ENCODE data around the gene RBKS. TPM values are rescaled to one million over a fixed set of nuclear protein-coding genes. Genes with fewer than 3 reads are reported as not detected.

The RBKS gene
- 1.1 and 1.6 TPM in 2 replicates for total RNA-seq

GRCh38 chr2:27890146-27890923 lies at the start of gene RBKS, which contains the start of gene BABAM2:
TSS of gene RBKS (minus strand) at chr2:27890387. CDS start at chr2:27890345, 42 bp downstream.
TSS of gene BABAM2 (plus strand) at chr2:27890729. CDS start at chr2:27894557, 3,828 bp downstream.
- intact Hi-C loops (cut with micrococcal nuclease), result loop anchor here (1.0 to 10.0 kb wide), 13 partner anchors 70 to 1224 kb away; partner anchors contain the start of genes CCDC121, CLIP4, GPN1 and IFT172

- intact Hi-C loops (cut with micrococcal nuclease), result no loop called here
These were observed 44.8 kb upstream of the RBKS start for GRCh38 chr2:27935026-27935425.

- intact Hi-C loops (cut with micrococcal nuclease), result no loop called here
These were observed 42.2 kb upstream of the RBKS start for GRCh38 chr2:27932396-27932795.

DNA sequence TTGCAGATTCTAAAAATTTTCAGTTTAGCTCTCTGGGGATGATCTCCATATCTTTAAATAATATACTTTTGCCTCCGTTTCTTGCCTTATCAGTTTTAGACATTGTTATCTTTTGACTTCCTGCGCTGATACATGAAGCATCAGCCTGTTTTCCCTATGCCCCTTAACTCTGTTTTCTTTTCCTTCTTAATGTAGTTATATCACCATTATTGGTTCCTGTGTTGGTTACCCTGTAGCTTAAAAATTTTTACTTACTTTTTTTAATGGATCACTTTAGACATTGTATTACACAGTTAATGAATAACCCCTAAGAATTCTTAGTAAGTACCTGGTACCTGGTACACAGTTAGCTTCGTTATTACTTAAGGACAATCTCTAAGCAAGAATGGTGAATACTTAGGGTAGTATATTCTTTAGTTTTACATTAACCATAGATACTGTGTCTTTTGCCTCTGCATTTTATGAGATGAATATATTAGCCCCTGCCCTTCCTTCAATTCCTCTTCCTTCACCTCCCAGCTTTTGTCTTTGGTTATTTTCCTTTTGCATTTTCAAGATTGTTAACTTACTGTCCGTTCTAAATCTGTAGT lies 41.3 kb upstream of the RBKS start:
- intact Hi-C loops (cut with micrococcal nuclease), result no loop called here

DNA sequence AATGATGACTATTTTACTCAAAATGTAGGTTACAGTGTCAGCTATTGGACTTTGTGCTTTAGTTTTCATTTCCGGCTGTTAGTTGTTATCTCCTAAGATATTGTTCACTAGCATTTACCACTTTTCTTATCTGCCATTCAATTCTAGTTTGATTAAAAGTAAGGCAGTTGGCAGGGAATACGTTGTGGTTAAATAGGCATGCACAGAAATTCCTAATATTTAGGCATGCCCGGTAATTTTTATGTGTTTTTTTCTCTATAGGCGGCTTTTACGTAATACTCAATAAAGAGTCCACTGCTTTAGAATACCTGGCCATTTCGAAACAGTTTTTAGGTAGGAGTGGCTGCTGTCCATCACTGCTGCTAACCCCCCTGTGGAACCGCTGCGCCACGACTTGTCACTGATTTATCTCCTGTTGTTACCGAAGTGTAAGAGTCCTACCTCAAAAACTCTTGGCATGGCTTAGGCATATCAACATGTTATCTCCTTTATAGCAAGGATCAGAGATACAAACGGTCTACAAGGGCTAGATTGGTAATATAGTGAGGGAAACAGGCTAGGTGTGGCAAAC lies 39.8 kb upstream of the RBKS start:
- intact Hi-C loops (cut with micrococcal nuclease), result no loop called here

GRCh38 chr2:27925766-27926472 lies 35.7 kb upstream of the RBKS start:
- intact Hi-C loops (cut with micrococcal nuclease), result no loop called here

- intact Hi-C loops (cut with micrococcal nuclease), result no loop called here
These were observed 32.7 kb upstream of the RBKS start for GRCh38 chr2:27922842-27923241.

DNA sequence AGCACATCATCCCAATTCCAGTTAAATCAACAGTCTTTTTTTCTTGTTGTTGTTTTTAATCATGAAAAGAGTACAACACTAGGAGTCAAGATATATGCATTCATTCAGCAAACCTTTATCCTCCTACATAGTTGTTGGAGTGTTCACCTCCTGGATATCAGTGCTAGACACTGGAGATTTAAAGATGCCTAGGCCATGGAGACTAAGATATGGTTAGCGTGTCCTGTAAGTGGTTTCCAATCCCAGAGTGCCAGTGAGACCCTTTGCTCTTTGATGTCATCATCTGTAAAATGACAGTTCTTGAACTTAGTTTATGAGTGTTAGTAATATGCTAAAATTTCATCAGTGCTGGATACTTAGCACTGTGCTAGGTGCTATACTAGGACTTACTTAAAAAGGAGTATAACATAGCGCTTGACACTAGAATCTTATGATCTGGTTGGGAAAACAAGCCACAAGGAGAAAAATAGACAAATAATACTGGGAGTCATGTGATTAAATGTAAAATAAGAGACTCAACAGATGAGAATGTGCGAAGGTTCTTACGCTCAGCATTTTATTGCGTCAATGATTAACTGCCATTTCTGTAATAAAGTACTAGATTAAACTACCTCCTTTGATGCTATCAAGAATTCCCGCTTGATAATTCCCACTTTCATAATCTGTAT lies 31.8 kb upstream of the RBKS start:
- intact Hi-C loops (cut with micrococcal nuclease), result no loop called here

DNA sequence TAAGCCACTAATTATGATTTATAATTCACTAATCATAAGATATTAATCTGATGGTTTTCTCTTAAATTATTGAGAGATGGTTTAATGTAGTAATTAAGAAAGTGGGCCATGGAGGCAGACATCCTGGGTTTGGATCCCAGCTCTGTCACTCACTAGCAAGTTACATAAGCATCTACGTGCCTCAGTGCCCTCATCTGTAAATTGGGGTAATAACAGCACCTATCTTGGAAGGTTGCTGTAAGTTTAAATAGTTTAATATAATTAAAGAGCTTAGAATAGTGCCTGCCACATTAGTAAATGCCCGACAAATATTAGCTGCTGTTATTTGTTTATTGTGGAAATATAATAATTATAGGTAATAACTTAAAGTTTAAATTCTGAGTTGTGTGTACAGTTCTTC lies 31.2 kb upstream of the RBKS start:
- intact Hi-C loops (cut with micrococcal nuclease), result no loop called here

DNA sequence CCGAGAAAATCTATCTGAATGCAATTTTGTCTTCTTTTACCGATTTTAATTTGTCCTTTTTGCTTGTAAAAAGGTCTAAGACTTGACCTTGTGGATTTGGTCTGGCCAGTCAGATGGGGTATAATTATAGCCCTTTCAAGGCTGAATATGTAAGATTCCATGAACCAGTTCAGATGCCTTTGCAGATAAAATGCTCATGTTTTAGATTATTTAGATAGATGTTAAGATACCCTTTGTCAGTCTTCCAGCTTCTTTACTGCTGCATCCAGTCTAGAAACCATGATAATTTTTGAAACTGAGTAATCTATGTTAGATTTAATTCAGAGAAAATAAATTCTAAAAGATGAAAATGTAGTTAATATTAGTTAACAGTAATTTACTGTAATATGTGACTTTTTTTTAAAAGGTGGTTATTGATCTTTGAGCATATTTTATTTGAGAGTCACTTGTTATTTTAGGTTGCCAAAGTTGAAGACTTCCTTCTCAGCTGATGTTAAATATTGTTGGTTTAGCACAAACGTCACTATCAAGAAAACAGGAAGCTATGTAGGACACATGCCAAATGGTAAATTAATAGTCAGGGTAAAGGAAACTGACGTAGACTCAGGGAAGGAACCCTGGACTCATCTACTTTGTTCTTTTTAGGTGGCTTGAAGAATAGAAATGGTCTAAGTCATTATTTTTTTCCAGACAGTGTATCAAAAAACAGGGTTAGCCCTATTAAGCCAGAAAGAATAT lies 30.1 kb upstream of the RBKS start:
- intact Hi-C loops (cut with micrococcal nuclease), result no loop called here

DNA sequence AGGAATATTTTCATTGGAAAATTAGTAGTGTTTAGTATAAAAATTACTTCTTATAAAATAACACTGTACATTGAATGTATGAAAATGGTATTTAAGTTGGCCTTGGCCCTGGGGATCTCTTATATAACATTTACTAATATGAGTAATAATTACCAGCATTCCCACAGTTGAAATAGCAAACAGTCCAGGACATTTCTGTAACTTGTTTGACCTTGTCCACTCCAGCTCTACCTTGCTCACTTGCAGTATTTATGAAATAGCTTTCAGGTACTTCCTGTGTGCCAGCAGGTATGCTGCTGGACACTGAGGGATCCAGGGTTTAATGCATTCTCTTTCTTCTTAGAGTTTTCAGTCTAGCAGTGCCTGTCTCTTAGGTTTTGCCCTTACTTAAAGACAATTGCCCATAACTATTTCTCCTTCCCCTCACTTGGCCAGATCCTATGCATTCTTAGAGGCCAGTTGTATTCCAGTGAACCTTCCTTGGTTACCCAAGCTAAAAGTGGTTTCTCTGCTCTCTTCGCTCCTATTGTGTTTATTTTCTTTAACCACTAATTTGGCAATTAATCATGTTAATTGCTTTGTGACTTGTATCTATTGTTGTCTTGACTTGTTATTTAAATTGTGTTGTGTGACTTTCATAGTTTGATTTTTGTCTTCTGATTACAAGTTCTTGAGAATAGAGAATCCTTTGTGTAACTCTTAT lies 26.3 kb upstream of the RBKS start:
- intact Hi-C loops (cut with micrococcal nuclease), result no loop called here

- intact Hi-C loops (cut with micrococcal nuclease), result no loop called here
These were observed 25.7 kb upstream of the RBKS start for GRCh38 chr2:27915874-27916273.

DNA sequence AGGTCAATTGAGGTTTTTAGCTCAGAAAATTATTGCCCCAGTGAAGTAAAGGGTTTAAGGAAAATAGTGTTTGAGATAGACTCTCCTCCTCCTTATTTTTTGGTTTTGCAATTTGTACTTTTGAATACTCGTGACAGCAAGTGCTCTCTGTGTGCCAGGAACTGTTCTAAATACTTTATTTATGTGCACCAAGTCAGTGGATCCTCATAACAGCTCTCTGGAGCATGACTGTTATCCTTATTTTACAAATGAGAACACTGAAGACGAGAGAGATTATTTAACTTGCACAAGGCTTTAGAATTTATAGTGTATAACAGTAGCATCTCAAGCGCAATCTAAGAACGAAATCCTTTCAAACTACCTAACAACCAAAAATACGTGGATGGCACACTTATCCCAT lies 25.0 kb upstream of the RBKS start:
- intact Hi-C loops (cut with micrococcal nuclease), result no loop called here

DNA sequence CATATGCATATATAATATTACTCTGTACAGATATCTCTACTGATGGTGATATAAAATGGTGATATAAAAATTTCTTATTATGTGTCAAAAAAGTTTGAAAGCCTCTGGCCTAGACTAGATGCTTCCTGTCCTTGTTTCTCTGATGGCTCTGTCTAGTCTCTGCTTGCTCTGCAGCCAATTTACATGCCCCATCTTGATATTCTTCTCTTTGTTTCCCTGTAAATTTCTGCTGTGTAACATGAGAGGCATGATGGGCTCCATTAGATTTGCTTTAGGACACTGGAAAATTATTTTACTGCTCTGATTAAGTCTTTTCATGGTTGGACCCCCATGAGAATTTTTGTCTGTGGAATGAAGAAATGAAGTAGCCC lies 24.6 kb upstream of the RBKS start:
- intact Hi-C loops (cut with micrococcal nuclease), result no loop called here

GRCh38 chr2:27914041-27914804 lies 24.0 kb upstream of the RBKS start:
- intact Hi-C loops (cut with micrococcal nuclease), result no loop called here

- intact Hi-C loops (cut with micrococcal nuclease), result no loop called here
These were observed 22.3 kb upstream of the RBKS start for GRCh38 chr2:27912512-27912911.

GRCh38 chr2:27911458-27912210 lies 21.4 kb upstream of the RBKS start:
- intact Hi-C loops (cut with micrococcal nuclease), result no loop called here

- intact Hi-C loops (cut with micrococcal nuclease), result no loop called here
These were observed 19.7 kb upstream of the RBKS start for GRCh38 chr2:27909901-27910300.

DNA sequence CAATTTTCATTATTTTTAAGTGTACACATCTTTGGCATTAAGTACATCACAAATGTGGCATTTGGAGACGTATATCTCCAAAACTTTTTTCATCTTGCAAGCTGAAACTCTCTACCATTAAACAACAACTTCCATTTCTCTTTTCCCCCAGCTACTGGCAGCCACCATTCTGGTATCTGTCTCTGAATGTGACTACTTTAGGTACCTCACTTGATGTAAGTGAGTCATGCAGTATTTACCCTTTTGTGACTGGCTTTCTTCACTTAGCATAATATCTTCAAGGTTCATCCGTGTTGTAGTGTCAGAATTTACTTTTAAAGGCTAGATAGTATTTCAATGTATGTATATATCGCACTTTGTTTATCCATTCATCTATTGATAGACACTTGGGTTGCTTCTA lies 17.4 kb upstream of the RBKS start:
- intact Hi-C loops (cut with micrococcal nuclease), result no loop called here
